Pancreas (tissue), 10 donors: Measurements from ENCODE around the gene HACD2. TPM values are rescaled to one million over a fixed set of nuclear protein-coding genes. Genes with fewer than 3 reads are reported as not detected.

ENCODE experiments used
- ATAC-seq, 4 donors: fragments of 200-7000 bp; cut with Tn5 transposase; one replicate each; pipeline versions ENCODE4 v1.8.0 to v1.9.1; 2020; ENCODE audit warnings: mild to moderate bottlenecking in 4 of 4, moderate library complexity in 4 of 4
- DNase-seq, 6 donors: peaks; one replicate each; pipeline ENCODE4 v3.0.0-alpha.2; 2020
- FAIRE-seq: peaks from 2 replicates; lab custom pipeline; 2012; peaks lifted over from hg19 to GRCh38; lab: Jason Lieb, UNC
- H3K27ac ChIP-seq, 4 donors: fragments of 200-600 bp; sonication (generic); 1 replicate in 3 of 4; 2 replicates in 1 of 4; pipeline versions ENCODE4 v1.5.0 to v1.8.0; 2020
- H3K27me3 ChIP-seq, 4 donors: fragments of 200-600 bp; one replicate each; pipeline ENCODE4 v1.8.0; 2021
- H3K36me3 ChIP-seq, 3 donors: fragments of 200-600 bp; sonication (generic) in 1 of 3; one replicate each; pipeline versions ENCODE4 v1.5.0 to v1.8.0; 2020 to 2021
- H3K4me1 ChIP-seq, 3 donors: fragments of 200-600 bp; one replicate each; pipeline ENCODE4 v1.8.0; 2021
- H3K4me3 ChIP-seq, 4 donors: fragments of 200-600 bp; sonication (generic) in 2 of 4; one replicate each; pipeline versions ENCODE4 v1.5.0 to v1.8.0; 2020 to 2021
- H3K9me3 ChIP-seq, 4 donors: fragments of 200-600 bp; one replicate each; pipeline ENCODE4 v1.8.0; 2021
- CTCF ChIP-seq, 4 donors: fragments of 200-600 bp; sonication (generic) in 3 of 4; IDR thresholded peaks; one replicate each; pipeline versions ENCODE4 v1.5.0 to v1.8.0; 2021; ENCODE audit warnings: antibody characterized with exemption in 4 of 4
- WGBS, 2 donors: extraction: QIAGEN DNeasy Blood & Tissue Kit; methylation state at CpG; one replicate each; pipeline ENCODE4 v1.1.7; 2013; 5-methylcytosine and 5-hydroxymethylcytosine counted together
- intact Hi-C, 3 donors: fragments of 100-400 bp; cut with DNase I; formaldehyde crosslinking; loops; one replicate each; pipeline versions ENCODE4 v1.11.1 to v1.14.2; 2022
- polyA plus RNA-seq, 2 donors: library from polyadenylated mRNA; stranded (reverse); fragments of 200-250 nt; gene quantifications; one replicate each; pipeline ENCODE4 v1.2.3, GENCODE V29; 2013
- total RNA-seq, 6 donors: library from RNA; stranded (reverse); fragmentation: NEBNext Ultra II Directional in 4 of 6; extraction: Animal tissue kit (Norgen Biotek cat#: 25700) in 4 of 6; gene quantifications; one replicate each; pipeline versions ENCODE4 v1.2.1 to v1.2.4, GENCODE V29; 2021 to 2023
- donor health status: healthy with polysubstance abuse.
- donor health status: DM: no; HTN: no; CAD: no; lungs with moderate emphysema.
- donor health status: DM: no; HTN: no; CAD: no.
- donor health status: control.
- donor health status: control.
- donor health status: Bipolar disorder and iron deficiency.
- donor health status: DM: yes; HTN: yes; CAD: no.
- donor health status: DM: no; HTN: no; CAD: no.
- donor health status: DM: no; HTN: no; CAD: no.
- donor health status: DM: yes; HTN: yes; CAD: no.

Gene HACD2
- total and polyA plus RNA-seq, 8 donors = 4.4 to 22.2 (median 13.1) TPM

- intact Hi-C loops = no loop called here
- TF ChIP-seq CTCF (IDR thresholded peaks at IDR 0.05) = peak in 1 of 4 donors; percentile 34
- H3K36me3 ChIP-seq = no peaks in the 10 kb centered on the region
- WGBS, 2 donors = 19 to 22% methylated on average over 2 of the region's 2 CpGs
- no peaks in the 10 kb centered on the region for H3K27me3 ChIP-seq
- no peaks in the 10 kb centered on the region for H3K9me3 ChIP-seq
- no peak overlapping the region for H3K4me3 ChIP-seq
- no peak overlapping the region for H3K27ac ChIP-seq
- no peaks in the 10 kb centered on the region for H3K4me1 ChIP-seq
- DNase-seq = no peak
- no peak for ATAC-seq
- FAIRE-seq = no peak
Observed at GRCh38 chr3:123552095-123552714, 32.6 kb downstream of the HACD2 start.

- Histone ChIP-seq H3K27me3 (no peaks in the 10 kb centered on the region), H3K4me1 (no peaks in the 10 kb centered on the region), H3K27ac (no peak overlapping the region), H3K9me3 (no peaks in the 10 kb centered on the region), H3K4me3 (no peak overlapping the region), H3K36me3 (no peaks in the 10 kb centered on the region)
- peak in 1 of 4 donors; percentile 32 for ATAC-seq
- no peak for TF ChIP-seq CTCF (IDR thresholded peaks at IDR 0.05)
- WGBS, 2 donors = 84 to 85% methylated on average over 8 of the region's 8 CpGs
- FAIRE-seq = no peak
- no peak for DNase-seq
- intact Hi-C loops = no loop called here
Observed at GRCh38 chr3:123547881-123548519, 36.9 kb downstream of the HACD2 start.

GRCh38 chr3:123546133-123546755, 38.6 kb downstream of the HACD2 start:
- H3K27ac ChIP-seq = no peak overlapping the region

GRCh38 chr3:123543950-123544349, 40.9 kb downstream of the HACD2 start:
- H3K9me3 ChIP-seq = no peaks in the 10 kb centered on the region
- H3K36me3 ChIP-seq = no peaks in the 10 kb centered on the region
- H3K27me3 ChIP-seq = no peaks in the 10 kb centered on the region
- no peak for TF ChIP-seq CTCF (IDR thresholded peaks at IDR 0.05)
- ATAC-seq (no peak), DNase-seq (no peak), FAIRE-seq (no peak)
- H3K4me3 ChIP-seq = no peak overlapping the region
- 95 to 96% methylated on average over 6 of the region's 6 CpGs for WGBS, 2 donors
- intact Hi-C loops = no loop called here
- no peaks in the 10 kb centered on the region for H3K4me1 ChIP-seq
- H3K27ac ChIP-seq = no peak overlapping the region

More at GRCh38 chr3:123546133-123546755, 38.6 kb downstream of the HACD2 start:
- no peaks in the 10 kb centered on the region for H3K4me1 ChIP-seq
- ATAC-seq (no peak), FAIRE-seq (no peak), DNase-seq (no peak)
- no peaks in the 10 kb centered on the region for H3K36me3 ChIP-seq
- intact Hi-C loops = no loop called here
- 80 to 85% methylated on average over 4 of the region's 4 CpGs for WGBS, 2 donors
- no peaks in the 10 kb centered on the region for H3K27me3 ChIP-seq
- H3K9me3 ChIP-seq = no peaks in the 10 kb centered on the region
- no peak overlapping the region for H3K4me3 ChIP-seq
- TF ChIP-seq CTCF (IDR thresholded peaks at IDR 0.05) = no peak
